SK-N-SH treated with all-trans-retinoic acid at 6 μM for 48 hours (cell line): ENCODE data around the gene EEFSEC.

Source experiments
- ATAC-seq: fragments of 200-7000 bp; cut with Tn5 transposase; 3 replicates; pipeline ENCODE4 v1.9.1; 2020; ENCODE audit warnings: mild to moderate bottlenecking, moderate library complexity
- BACH2 ChIP-seq: fragments of 250-450 bp; sonication (Bioruptor Pico); IDR thresholded peaks from 2 replicates; pipeline ENCODE4 v1.9.0; 2021; ENCODE audit warnings: mild to moderate bottlenecking, borderline replicate concordance
- CSDC2 ChIP-seq: fragments of 250-450 bp; sonication (Bioruptor Pico); IDR thresholded peaks from 2 replicates; pipeline ENCODE4 v1.5.0; 2020; ENCODE audit warnings: mild to moderate bottlenecking, moderate library complexity
- CSRNP3 ChIP-seq: fragments of 250-450 bp; sonication (Bioruptor Pico); IDR thresholded peaks from 2 replicates; pipeline ENCODE4 v1.5.1; 2021; ENCODE audit warnings: mild to moderate bottlenecking, moderate library complexity
- ESRRG ChIP-seq: fragments of 250-450 bp; sonication (Bioruptor Pico); IDR thresholded peaks from 2 replicates; pipeline ENCODE4 v1.6.1; 2021; ENCODE audit warnings: mild to moderate bottlenecking
- GLIS3 ChIP-seq: fragments of 250-450 bp; sonication (Bioruptor Pico); IDR thresholded peaks from 2 replicates; pipeline ENCODE4 v1.5.0; 2020; ENCODE audit warnings: mild to moderate bottlenecking, moderate library complexity
- ISL1 ChIP-seq: fragments of 250-450 bp; sonication (Bioruptor Pico); IDR thresholded peaks from 2 replicates; pipeline ENCODE4 v2.1.2; 2022; ENCODE audit warnings: mild to moderate bottlenecking, moderate library complexity
- OSR1 ChIP-seq: fragments of 250-450 bp; sonication (Bioruptor Pico); IDR thresholded peaks from 2 replicates; pipeline ENCODE4 v1.8.0; 2022; ENCODE audit warnings: moderate library complexity, mild to moderate bottlenecking, inconsistent platforms
- PPARA ChIP-seq: fragments of 250-450 bp; sonication (Bioruptor Pico); IDR thresholded peaks from 2 replicates; pipeline ENCODE4 v1.5.0; 2020; ENCODE audit warnings: mild to moderate bottlenecking, borderline replicate concordance
- RARB ChIP-seq: fragments of 250-450 bp; sonication (Bioruptor Pico); IDR thresholded peaks from 2 replicates; pipeline ENCODE4 v1.8.0; 2021; ENCODE audit warnings: mild to moderate bottlenecking, moderate library complexity
- SNAI2 ChIP-seq: fragments of 250-450 bp; sonication (Bioruptor Pico); IDR thresholded peaks from 2 replicates; pipeline ENCODE4 v1.5.0; 2020; ENCODE audit warnings: mild to moderate bottlenecking, moderate library complexity
- TCF4 ChIP-seq: fragments of 250-450 bp; sonication (Bioruptor Pico); IDR thresholded peaks from 2 replicates; pipeline ENCODE4 v1.8.0; 2021; ENCODE audit warnings: mild to moderate bottlenecking, moderate library complexity, borderline replicate concordance
- TOX ChIP-seq: fragments of 250-450 bp; sonication (Bioruptor Pico); IDR thresholded peaks from 2 replicates; pipeline ENCODE4 v1.8.0; 2021; ENCODE audit warnings: mild to moderate bottlenecking, moderate library complexity, borderline replicate concordance
- ZC3H10 ChIP-seq: fragments of 250-450 bp; sonication (Bioruptor Pico); IDR thresholded peaks from 2 replicates; pipeline ENCODE4 v1.5.1; 2021; ENCODE audit warnings: mild to moderate bottlenecking, moderate library complexity
- ZFP3 ChIP-seq: fragments of 250-450 bp; sonication (Bioruptor Pico); IDR thresholded peaks from 2 replicates; pipeline ENCODE4 v1.5.0; 2020; ENCODE audit warnings: mild to moderate bottlenecking, moderate library complexity
- ZFP30 ChIP-seq: fragments of 450-650 bp; formaldehyde crosslinking; IDR thresholded peaks from 2 replicates; pipeline ENCODE4 v1.5.0; 2022; ENCODE audit warnings: mild to moderate bottlenecking, moderate library complexity
- ZNF565 ChIP-seq: fragments of 450-650 bp; formaldehyde crosslinking; conservative IDR thresholded peaks from 2 replicates; pipeline ENCODE4 v1.5.0; 2020; ENCODE audit warnings: low read depth, mild to moderate bottlenecking, moderate library complexity
- ZNF70 ChIP-seq: fragments of 450-650 bp; formaldehyde crosslinking; IDR thresholded peaks from 2 replicates; pipeline ENCODE4 v1.5.0; 2020; ENCODE audit warnings: mild to moderate bottlenecking, moderate library complexity
- TF ChIP-seq, protein P1 (sequence below): fragments of 250-450 bp; sonication (Bioruptor Pico); IDR thresholded peaks from 2 replicates; pipeline ENCODE4 v1.5.0; 2020; ENCODE audit warnings: mild to moderate bottlenecking, moderate library complexity
- TF ChIP-seq, protein P2 (sequence below): fragments of 250-450 bp; sonication (Bioruptor Pico); IDR thresholded peaks from 2 replicates; pipeline ENCODE4 v1.8.0; 2021; ENCODE audit warnings: low read depth, mild to moderate bottlenecking, moderate library complexity, borderline replicate concordance

Gene EEFSEC

DNA sequence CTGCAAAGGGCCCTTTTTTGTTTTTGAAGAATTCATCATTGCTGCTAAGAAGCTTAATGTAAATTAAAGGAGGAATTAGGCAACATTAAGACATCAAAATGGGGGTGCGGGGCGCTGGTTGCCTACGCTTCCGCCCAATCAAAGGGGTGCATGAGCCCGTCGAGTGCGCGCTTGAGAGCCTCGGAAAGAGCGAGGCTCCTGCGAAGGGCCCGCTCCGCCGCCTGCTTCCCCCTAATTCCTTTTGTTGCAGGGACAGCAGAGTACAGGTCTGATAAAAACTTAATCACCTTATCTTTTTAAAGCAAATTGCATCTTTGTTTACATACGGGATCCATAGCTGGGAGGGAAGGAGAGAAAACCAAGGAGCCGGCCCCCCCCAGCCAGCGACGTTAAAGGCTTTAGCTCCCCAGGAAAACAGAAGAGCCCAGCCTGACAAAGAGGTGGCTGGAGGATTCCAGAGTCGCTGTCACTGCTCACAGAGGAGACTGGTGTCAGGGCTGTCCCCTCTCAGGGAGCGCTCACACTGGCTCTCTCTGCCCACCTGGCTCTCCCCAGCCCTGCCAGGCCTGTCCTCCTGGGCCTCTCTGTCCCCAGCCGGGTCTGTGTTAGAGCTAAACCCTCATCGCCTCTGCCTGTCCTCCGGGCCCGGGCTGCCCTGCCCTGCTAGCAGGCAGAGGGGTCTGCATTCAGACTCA lies 246.1 kb downstream of the EEFSEC start:
- TF ChIP-seq CSRNP3 (CRISPR knock-in tag), result no peak
- no peak; the same call in 2 of the 3 replicates for ATAC-seq

DNA sequence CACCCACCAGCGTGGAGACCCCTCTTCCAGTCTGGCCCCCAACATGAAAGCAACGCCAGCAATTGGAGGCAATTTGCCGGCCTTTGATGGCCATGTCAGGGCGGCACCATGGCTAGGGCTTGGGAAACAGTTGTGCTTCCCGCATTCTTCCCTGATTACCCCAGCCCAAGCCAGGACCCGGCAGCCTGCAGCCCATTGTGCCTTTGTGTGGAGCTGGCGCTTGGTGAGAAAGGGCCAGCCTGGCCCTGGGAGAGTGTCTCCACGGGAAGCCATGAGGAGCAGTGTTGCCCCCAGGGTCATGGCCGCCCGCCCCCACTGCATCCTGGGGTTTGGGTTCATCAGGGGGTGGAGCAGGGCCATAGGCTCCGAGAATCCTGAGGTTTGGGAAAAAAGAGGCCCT lies 247.4 kb downstream of the EEFSEC start:
- no peak for ATAC-seq
- no peak for TF ChIP-seq ZNF565 (CRISPR knock-in tag)
- no peak for TF ChIP-seq OSR1 (CRISPR knock-in tag)
- no peak for TF ChIP-seq CSRNP3 (CRISPR knock-in tag)
- no peak for TF ChIP-seq TOX (CRISPR knock-in tag)
- no peak for TF ChIP-seq PPARA
- no peak for TF ChIP-seq ZNF70 (CRISPR knock-in tag)
- no peak for TF ChIP-seq BACH2 (CRISPR knock-in tag)
- TF ChIP-seq, protein P1, sequence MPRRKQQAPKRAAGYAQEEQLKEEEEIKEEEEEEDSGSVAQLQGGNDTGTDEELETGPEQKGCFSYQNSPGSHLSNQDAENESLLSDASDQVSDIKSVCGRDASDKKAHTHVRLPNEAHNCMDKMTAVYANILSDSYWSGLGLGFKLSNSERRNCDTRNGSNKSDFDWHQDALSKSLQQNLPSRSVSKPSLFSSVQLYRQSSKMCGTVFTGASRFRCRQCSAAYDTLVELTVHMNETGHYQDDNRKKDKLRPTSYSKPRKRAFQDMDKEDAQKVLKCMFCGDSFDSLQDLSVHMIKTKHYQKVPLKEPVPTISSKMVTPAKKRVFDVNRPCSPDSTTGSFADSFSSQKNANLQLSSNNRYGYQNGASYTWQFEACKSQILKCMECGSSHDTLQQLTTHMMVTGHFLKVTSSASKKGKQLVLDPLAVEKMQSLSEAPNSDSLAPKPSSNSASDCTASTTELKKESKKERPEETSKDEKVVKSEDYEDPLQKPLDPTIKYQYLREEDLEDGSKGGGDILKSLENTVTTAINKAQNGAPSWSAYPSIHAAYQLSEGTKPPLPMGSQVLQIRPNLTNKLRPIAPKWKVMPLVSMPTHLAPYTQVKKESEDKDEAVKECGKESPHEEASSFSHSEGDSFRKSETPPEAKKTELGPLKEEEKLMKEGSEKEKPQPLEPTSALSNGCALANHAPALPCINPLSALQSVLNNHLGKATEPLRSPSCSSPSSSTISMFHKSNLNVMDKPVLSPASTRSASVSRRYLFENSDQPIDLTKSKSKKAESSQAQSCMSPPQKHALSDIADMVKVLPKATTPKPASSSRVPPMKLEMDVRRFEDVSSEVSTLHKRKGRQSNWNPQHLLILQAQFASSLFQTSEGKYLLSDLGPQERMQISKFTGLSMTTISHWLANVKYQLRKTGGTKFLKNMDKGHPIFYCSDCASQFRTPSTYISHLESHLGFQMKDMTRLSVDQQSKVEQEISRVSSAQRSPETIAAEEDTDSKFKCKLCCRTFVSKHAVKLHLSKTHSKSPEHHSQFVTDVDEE (CRISPR knock-in tag), result no peak
- no peak for TF ChIP-seq ZFP3 (CRISPR knock-in tag)
- no peak for TF ChIP-seq CSDC2 (CRISPR knock-in tag)

- TF ChIP-seq, protein P2, sequence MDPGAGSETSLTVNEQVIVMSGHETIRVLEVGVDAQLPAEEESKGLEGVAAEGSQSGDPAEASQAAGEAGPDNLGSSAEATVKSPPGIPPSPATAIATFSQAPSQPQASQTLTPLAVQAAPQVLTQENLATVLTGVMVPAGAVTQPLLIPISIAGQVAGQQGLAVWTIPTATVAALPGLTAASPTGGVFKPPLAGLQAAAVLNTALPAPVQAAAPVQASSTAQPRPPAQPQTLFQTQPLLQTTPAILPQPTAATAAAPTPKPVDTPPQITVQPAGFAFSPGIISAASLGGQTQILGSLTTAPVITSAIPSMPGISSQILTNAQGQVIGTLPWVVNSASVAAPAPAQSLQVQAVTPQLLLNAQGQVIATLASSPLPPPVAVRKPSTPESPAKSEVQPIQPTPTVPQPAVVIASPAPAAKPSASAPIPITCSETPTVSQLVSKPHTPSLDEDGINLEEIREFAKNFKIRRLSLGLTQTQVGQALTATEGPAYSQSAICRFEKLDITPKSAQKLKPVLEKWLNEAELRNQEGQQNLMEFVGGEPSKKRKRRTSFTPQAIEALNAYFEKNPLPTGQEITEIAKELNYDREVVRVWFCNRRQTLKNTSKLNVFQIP (CRISPR knock-in tag), result no peak
- TF ChIP-seq CSRNP3 (CRISPR knock-in tag) (no peak), ZFP30 (no peak), ESRRG (CRISPR knock-in tag) (no peak), PPARA (no peak), RARB (CRISPR knock-in tag) (no peak), ZC3H10 (CRISPR knock-in tag) (no peak), GLIS3 (CRISPR knock-in tag) (no peak)
- no peak for ATAC-seq
Observed at GRCh38 chr3:128402319-128402718, 249.0 kb downstream of the EEFSEC start.

DNA sequence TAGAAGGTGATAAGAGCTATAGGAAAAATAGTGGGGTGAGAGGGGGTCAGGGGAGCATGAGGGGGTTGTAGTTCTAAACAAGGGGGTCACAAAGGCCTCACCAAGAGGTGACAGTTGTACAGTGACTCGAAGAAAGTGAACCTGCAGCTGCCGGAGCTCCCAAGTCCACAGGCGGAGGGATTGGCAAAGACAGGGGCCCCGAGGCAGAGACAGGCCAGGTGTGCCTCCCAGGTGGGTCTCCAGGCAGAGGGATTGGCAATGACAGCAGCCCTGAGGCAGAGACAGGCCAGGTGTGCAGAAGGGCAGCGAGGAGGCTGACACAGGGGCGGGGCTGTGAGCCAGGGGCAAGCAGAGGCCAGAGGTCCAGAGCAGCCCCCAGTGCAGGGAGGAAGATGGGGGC lies 249.7 kb downstream of the EEFSEC start:
- no peak for ATAC-seq
- TF ChIP-seq TCF4 (no peak), ISL1 (CRISPR knock-in tag) (no peak), TOX (CRISPR knock-in tag) (no peak), ZNF70 (CRISPR knock-in tag) (no peak), SNAI2 (no peak), BACH2 (CRISPR knock-in tag) (no peak)
- TF ChIP-seq, protein P2 (CRISPR knock-in tag), result no peak
